HG02588 (cell line): ENCODE results near the gene CD19.
"Not testable (repeated sequence)": the region's sequence is repeated elsewhere in the genome, so short reads cannot be mapped to it uniquely, and the experiment has no call there.

Source experiments
- ATAC-seq: cut with Tn5 transposase; IDR thresholded peaks from one replicate; pipeline ENCODE4 v1.9.1; 2021; ENCODE audit warnings: mild to moderate bottlenecking, moderate library complexity; ENCODE audit not compliant: unreplicated experiment

The CD19 gene

DNA sequence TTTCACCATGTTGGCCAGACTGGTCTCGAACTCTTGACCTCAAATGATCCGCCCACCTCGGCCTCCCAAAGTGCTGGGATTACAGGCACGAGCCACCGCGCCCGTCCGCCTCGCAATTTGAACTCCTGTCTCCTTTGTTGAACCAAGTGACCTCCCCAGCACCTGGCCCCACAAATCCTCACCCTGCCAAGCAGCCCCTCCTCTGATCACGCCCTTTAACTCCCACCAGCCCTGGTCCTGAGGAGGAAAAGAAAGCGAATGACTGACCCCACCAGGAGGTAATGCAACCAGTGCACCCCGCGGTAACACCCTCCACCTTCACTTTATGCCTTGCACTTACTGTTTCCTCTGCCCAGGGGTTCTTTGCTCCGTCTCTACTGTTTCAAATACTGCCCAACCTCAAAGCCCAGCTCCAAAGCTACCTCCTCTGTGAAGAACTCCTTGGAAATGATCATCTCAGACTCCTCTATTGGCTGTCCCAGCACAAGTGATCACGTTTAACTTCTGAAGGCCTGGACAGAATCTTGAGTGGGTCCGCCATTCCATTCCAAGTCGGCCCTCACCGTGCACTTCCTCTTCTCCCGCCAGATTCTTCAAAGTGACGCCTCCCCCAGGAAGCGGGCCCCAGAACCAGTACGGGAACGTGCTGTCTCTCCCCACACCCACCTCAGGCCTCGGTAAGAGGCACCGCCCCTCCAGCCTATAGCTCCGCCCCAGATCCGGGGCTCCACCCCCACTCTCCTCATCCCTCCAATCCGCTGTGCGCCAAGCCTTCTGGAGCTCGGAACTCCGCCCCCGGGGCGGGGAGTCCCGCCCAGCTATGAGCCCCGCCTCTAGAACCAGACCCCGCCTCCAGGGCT lies 4.4 kb downstream of the CD19 start:
- ATAC-seq = no peak

- ATAC-seq = no peak
These were observed 5.0 kb downstream of the CD19 start for GRCh38 chr16:28936784-28937155.

DNA sequence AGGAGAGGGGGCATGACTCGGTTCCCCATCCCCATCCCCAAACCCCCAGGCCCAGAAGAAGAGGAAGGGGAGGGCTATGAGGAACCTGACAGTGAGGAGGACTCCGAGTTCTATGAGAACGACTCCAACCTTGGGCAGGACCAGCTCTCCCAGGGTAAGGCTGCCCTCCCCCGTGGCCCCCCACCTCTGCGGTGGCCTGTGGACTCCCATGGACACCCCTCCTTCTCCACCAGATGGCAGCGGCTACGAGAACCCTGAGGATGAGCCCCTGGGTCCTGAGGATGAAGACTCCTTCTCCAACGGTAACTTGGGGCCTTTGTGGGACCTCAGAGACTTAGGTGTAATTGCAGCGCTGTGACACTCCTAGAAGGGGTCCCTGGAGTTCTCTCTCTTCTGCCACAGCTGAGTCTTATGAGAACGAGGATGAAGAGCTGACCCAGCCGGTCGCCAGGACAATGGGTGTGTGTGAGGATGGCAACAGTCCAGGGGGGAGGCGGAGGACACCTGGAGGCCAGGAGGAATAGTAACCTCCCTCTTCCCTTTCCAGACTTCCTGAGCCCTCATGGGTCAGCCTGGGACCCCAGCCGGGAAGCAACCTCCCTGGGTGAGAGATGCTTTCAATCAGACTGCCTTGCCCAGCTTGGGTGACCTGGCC lies 5.6 kb downstream of the CD19 start:
- ATAC-seq = no peak

GRCh38 chr16:28938721-28939120 lies 7.0 kb downstream of the CD19 start:
- no peak for ATAC-seq

DNA sequence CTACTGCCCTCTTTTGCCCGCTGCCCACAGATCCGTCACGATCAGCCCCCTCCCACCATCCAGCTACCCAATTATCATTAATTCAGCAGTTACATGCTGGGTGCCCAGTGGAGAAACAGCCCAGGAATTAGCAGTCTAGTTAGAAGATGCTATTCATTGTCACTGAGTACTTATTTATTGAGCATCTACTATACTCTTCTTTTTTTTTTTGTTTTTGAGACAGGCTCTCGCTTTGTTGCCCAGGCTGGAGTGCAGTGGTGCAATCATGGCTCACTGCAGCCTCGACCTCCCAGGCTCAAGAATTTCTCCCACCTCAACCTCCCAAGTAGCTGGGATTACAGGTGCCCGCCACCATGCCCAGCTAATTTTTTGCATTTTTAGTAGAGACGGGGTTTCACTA lies 8.1 kb downstream of the CD19 start:
- ATAC-seq = not testable (repeated sequence)

- no peak for ATAC-seq
These were observed 11.5 kb downstream of the CD19 start for GRCh38 chr16:28943281-28943680.

- ATAC-seq = no peak
These were observed 14.9 kb downstream of the CD19 start for GRCh38 chr16:28946681-28947080.

GRCh38 chr16:28950648-28951409 lies 19.1 kb downstream of the CD19 start, which contains the start of gene NFATC2IP:
Gene NFATC2IP (plus strand): TSS chr16:28950937. CDS start chr16:28951012, 75 bp downstream.
- peak; percentile 88 for ATAC-seq

DNA sequence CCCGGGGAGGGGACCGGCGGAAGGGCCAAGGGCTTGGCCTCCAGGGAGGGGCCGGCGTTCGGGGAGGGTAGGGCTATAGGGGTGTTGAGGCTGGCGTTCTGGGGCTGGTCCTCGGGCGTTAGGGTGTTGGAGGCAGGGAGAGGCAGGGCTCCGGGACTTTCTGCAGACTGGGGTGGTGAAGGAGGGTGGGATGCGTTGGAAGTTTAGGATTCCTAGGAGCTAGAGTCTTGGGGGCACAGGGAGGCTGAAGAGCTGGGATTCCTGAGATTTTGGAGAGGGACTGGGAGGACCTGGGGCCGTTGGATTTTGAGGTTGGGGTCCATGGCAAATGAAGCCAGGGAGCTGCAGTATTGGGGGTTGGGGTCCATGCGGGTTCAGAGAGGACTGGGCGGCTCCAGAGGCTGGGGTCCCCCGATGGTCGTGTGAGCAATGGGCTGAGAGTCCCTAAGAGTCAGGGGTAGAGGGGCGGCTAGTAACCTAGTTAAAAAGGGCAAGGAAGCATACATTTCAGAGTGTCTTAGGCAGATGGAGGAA lies 19.7 kb downstream of the CD19 start:
- peak; percentile 12 for ATAC-seq

GRCh38 chr16:28958216-28958615 lies 26.4 kb downstream of the CD19 start:
- ATAC-seq = no peak

DNA sequence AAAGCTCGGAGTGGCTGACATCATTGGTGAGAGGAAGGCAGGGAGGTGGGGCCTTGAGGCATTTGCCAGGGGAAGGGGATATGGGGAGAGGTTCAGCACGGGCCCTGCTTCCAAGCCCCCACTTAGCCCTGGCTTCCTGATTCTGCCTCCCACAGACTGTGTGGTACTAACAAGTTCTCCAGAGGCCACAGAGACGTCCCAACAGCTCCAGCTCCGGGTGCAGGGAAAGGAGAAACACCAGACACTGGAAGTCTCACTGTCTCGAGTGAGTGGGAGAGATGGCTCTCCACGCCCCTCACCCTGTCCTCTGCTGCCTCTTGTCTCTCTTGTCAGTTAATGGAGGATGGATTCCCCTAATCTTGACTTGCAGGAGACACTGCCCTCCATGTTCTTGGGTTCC lies 27.1 kb downstream of the CD19 start:
- ATAC-seq = no peak

GRCh38 chr16:28964072-28964471 lies 32.3 kb downstream of the CD19 start:
- no peak for ATAC-seq

DNA sequence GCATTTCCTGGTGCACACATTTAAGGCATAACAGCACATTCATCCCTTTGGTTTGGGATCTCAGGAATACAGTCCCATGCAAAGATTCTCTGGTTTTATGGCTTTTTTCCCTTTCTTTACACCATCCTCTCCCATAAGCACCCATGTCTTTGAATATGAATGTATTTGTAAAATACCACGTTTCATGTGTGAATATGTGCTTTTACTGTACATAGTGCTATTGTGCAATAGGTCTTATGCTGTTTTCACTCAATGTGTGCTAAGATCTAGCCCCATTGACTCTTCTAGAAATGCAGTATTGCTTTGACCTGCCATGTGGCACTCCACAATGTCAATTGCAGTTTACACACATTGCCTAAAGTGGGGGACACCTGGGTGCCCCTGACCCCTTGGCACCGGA lies 32.7 kb downstream of the CD19 start:
- ATAC-seq = no peak

DNA sequence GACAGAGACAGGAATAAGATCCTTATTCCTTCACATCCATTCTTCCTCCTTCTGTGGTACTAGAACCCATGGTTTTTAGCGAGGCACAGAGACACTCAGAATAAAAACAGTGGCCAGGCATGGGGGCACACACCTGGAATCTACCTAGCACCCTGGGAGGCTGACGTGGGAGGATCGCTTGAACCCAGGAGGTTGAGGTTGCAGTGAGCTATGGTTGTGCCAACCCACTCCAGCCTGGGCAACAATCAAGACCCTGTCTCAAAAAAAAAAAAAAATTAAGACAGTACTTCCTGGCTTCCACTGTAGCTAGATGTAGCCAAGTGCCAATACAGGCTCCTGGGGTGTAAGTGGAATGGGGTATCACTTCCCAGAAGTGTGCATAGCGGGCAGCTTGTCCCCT lies 35.4 kb downstream of the CD19 start:
- ATAC-seq = no peak

GRCh38 chr16:28969696-28970095 lies 37.9 kb downstream of the CD19 start:
- ATAC-seq = not testable (repeated sequence)

GRCh38 chr16:28974007-28974436 lies 42.3 kb downstream of the CD19 start:
- peak; percentile 14 for ATAC-seq

- peak; percentile 85 for ATAC-seq
These were observed 42.8 kb downstream of the CD19 start, which contains the start of gene SPNS1 for GRCh38 chr16:28974437-28975157. Gene SPNS1 (plus strand): TSS chr16:28974778. CDS start chr16:28975152, 374 bp downstream.

DNA sequence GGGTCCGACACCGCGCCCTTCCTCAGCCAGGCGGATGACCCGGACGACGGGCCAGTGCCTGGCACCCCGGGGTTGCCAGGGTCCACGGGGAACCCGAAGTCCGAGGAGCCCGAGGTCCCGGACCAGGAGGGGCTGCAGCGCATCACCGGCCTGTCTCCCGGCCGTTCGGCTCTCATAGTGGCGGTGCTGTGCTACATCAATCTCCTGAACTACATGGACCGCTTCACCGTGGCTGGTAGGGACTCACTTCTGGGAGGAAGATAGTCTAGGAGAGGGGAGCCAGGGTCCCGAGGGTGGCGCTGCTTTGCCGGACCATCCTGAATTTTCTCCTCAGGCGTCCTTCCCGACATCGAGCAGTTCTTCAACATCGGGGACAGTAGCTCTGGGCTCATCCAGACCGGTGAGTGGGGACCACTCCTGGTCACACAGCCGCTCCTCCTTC lies 43.4 kb downstream of the CD19 start:
- peak; percentile 13 for ATAC-seq

DNA sequence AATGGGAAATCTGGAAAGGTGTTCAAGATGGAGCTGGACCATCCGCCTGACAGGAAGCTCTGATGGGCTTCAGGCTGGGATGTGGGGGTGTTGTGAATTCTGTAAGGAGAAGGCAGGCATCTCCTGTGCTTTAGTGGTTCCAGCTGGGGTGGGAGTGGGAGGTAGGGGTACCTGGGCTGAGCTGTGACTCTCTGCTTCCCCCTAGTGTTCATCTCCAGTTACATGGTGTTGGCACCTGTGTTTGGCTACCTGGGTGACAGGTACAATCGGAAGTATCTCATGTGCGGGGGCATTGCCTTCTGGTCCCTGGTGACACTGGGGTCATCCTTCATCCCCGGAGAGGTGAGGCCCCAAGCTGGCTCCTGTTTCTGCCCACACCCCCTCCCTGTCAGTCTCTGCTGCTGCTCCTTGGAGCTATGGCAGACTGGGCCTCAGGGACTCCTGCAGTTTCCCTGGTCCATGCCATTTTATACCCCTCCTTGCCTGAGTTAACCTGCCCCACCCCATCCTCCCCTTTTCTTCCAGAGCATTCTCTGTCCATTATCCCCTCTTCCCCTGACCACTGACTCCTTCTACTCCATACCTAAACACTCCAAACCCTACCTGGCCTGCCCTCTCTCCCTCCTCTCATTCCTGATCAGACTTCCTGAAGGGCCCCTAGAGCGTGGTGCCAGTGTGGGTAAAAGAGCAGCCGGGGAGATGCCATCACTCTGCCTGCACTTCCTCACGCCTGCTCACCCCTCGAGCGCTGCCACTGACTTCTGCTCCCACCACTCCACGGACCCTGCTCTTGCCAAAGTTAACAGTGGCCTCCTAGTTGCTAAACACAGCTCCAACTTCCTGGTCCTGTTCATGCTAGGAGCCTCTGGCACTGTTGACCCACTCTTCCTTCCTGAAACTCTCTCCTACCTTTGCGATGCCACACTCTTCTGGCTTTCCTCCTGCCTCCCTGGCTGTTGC lies 46.2 kb downstream of the CD19 start:
- no peak for ATAC-seq
